ENCODE results near the gene ALDH1L1.

DNA sequence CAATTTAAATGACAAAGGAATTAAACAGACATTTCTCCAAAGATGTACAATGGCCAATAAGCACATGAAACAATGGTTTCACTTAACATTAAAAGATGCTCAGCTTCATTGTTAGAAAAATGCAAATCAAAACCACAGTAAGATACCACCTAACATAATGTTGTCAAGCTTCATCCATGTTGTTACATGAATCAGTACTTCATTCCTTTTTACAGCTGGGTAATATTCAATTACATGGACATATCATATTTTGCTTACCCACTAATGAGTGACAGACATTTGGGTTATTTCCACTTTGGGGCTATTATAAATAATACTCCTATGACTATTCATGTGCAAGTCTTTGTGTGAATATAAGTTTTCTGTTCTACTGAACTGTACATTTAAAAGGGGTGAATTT is 104.2 kb downstream of the ALDH1L1 start:
- TF ChIP-seq, protein P1, sequence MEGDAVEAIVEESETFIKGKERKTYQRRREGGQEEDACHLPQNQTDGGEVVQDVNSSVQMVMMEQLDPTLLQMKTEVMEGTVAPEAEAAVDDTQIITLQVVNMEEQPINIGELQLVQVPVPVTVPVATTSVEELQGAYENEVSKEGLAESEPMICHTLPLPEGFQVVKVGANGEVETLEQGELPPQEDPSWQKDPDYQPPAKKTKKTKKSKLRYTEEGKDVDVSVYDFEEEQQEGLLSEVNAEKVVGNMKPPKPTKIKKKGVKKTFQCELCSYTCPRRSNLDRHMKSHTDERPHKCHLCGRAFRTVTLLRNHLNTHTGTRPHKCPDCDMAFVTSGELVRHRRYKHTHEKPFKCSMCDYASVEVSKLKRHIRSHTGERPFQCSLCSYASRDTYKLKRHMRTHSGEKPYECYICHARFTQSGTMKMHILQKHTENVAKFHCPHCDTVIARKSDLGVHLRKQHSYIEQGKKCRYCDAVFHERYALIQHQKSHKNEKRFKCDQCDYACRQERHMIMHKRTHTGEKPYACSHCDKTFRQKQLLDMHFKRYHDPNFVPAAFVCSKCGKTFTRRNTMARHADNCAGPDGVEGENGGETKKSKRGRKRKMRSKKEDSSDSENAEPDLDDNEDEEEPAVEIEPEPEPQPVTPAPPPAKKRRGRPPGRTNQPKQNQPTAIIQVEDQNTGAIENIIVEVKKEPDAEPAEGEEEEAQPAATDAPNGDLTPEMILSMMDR (IDR thresholded peaks at IDR 0.05; ENCODE audit: low read depth, low read length): no peak
- TF ChIP-seq MYC (IDR thresholded peaks at IDR 0.05; ENCODE audit: low read depth, low read length): no peak

Measured in NB4 (cell line).